Measurements from ENCODE around the gene TTLL10. TPM values are rescaled to one million over a fixed set of nuclear protein-coding genes. Genes with fewer than 3 reads are reported as not detected.

The TTLL10 gene
- polyA plus RNA-seq, 3 donors, result 0.29 to 0.71 (median 0.58) TPM

- DNase-seq (ENCODE audit: low read depth in 3 of 3, low spot score in 2 of 3), result no peak
These were observed 16.7 kb upstream of the TTLL10 start for GRCh38 chr1:1157033-1157365.

- no peak for DNase-seq (ENCODE audit: low read depth in 3 of 3, low spot score in 2 of 3)
These were observed 16.2 kb upstream of the TTLL10 start for GRCh38 chr1:1157426-1157913.

GRCh38 chr1:1157914-1158710, 15.6 kb upstream of the TTLL10 start:
- no peak for DNase-seq (ENCODE audit: low read depth in 3 of 3, low spot score in 2 of 3)

- DNase-seq (ENCODE audit: low read depth in 3 of 3, low spot score in 2 of 3), result no peak
These were observed 13.3 kb upstream of the TTLL10 start for GRCh38 chr1:1160281-1160930.

- no peak for DNase-seq (ENCODE audit: low read depth in 3 of 3, low spot score in 2 of 3)
These were observed 12.5 kb upstream of the TTLL10 start for GRCh38 chr1:1161078-1161682.

GRCh38 chr1:1161683-1162079, 12.0 kb upstream of the TTLL10 start:
- DNase-seq (ENCODE audit: low read depth in 3 of 3, low spot score in 2 of 3), result no peak

GRCh38 chr1:1162597-1163537, 10.8 kb upstream of the TTLL10 start:
- no peak for DNase-seq (ENCODE audit: low read depth in 3 of 3, low spot score in 2 of 3)

- no peak for DNase-seq (ENCODE audit: low read depth in 3 of 3, low spot score in 2 of 3)
These were observed 10.1 kb upstream of the TTLL10 start for GRCh38 chr1:1163538-1164070.

- DNase-seq (ENCODE audit: low read depth in 3 of 3, low spot score in 2 of 3), result no peak
These were observed 9.3 kb upstream of the TTLL10 start for GRCh38 chr1:1164361-1164700.

GRCh38 chr1:1164701-1165451, 8.8 kb upstream of the TTLL10 start:
- no peak for DNase-seq (ENCODE audit: low read depth in 3 of 3, low spot score in 2 of 3)

- DNase-seq (ENCODE audit: low read depth in 3 of 3, low spot score in 2 of 3), result no peak
These were observed 8.2 kb upstream of the TTLL10 start for GRCh38 chr1:1165485-1165884.

- no peak for DNase-seq (ENCODE audit: low read depth in 3 of 3, low spot score in 2 of 3)
These were observed 7.7 kb upstream of the TTLL10 start for GRCh38 chr1:1165900-1166421.

- DNase-seq (ENCODE audit: low read depth in 3 of 3, low spot score in 2 of 3), result no peak
These were observed 6.9 kb upstream of the TTLL10 start for GRCh38 chr1:1166642-1167397.

- no peak for DNase-seq (ENCODE audit: low read depth in 3 of 3, low spot score in 2 of 3)
These were observed 6.3 kb upstream of the TTLL10 start for GRCh38 chr1:1167398-1167821.

GRCh38 chr1:1167841-1168450, 5.7 kb upstream of the TTLL10 start:
- no peak for DNase-seq (ENCODE audit: low read depth in 3 of 3, low spot score in 2 of 3)

- no peak for DNase-seq (ENCODE audit: low read depth in 3 of 3, low spot score in 2 of 3)
These were observed 4.9 kb upstream of the TTLL10 start for GRCh38 chr1:1168451-1169411.
